ENCODE results near the gene EXOC6. TPM values are rescaled to one million over a fixed set of nuclear protein-coding genes. Genes with fewer than 3 reads are reported as not detected.
A peak's percentile ranks its signal among the peaks of the same experiment; 100 is the strongest.

Gene EXOC6, protein sequence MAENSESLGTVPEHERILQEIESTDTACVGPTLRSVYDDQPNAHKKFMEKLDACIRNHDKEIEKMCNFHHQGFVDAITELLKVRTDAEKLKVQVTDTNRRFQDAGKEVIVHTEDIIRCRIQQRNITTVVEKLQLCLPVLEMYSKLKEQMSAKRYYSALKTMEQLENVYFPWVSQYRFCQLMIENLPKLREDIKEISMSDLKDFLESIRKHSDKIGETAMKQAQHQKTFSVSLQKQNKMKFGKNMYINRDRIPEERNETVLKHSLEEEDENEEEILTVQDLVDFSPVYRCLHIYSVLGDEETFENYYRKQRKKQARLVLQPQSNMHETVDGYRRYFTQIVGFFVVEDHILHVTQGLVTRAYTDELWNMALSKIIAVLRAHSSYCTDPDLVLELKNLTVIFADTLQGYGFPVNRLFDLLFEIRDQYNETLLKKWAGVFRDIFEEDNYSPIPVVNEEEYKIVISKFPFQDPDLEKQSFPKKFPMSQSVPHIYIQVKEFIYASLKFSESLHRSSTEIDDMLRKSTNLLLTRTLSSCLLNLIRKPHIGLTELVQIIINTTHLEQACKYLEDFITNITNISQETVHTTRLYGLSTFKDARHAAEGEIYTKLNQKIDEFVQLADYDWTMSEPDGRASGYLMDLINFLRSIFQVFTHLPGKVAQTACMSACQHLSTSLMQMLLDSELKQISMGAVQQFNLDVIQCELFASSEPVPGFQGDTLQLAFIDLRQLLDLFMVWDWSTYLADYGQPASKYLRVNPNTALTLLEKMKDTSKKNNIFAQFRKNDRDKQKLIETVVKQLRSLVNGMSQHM
- polyA plus RNA-seq: 1 to 10 TPM; 3.8 to 5.6 (median 5.1) TPM

DNA sequence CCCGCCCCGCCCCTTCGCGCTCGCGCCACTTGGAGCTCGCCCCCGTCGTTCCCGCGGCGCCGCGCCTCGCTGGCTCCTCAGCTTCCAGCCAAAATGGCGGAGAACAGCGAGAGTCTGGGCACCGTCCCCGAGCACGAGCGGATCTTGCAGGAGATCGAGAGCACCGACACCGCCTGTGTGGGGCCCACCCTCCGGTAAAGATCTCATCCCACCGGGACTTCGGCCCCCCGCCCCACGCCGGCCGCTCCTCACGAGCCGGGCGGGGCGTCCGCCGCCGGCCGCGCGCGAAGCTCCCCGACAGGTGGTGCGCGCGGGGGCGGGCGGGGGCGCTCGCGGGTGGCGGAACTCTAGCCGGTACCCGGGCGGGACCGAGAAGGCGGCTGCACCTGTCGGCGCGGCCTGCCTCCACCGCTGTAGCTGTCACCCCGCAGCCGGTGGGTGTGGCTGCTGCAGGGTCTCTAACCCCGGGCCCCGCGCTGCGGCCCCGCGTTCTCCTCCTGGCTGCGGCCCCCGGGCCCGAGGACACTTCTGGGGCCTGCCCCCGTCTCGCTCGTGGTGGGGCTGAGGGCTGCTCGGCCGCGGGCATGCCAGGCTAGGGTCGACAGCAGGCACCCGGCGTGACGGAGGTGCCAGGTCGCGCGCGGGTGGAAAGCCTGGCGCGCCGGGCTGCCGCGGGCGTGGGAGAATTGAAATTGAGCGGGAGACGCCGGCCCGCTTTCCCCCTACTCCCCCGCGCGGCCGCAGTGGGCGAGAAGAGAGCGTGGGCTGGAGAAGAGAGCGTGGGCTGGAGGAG lies at the start of gene EXOC6:
TSS of gene EXOC6 (plus strand) at position 80 of the 793 bp plus-strand sequence. CDS start at position 94, 14 bp downstream.
- 1% methylated on average over 76 to 103 of the region's 103 CpGs for WGBS, 3 donors

DNA sequence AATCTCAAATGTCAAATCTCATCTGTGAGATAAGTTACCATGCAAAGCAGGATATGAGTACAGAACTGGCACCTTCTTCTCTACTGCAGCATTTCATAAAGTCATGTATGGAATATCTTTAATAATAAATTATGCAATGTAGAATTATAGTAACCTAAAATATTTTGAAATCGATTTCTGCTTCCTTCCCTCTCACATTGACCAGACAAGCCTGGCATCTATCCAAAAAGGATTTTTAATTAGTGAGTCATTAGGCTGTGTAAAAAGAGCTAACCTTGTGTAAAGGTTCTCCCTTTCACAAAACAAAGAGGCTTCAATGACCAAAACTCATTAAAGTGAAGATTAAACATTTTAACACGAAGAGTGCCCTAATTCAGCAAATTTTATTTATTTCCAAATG lies 48.8 kb upstream of the EXOC6 start:
- H3K27ac ChIP-seq (ENCODE audit: low read depth, low read length): no peak overlapping the region
- WGBS, 3 donors: 25 to 45% (median 35%) methylated on average over 2 of the region's 2 CpGs

More for the DNA sequence above, at the start of gene EXOC6:
- peak within 1 kb of the TSS; percentile 19 for H3K27ac ChIP-seq (ENCODE audit: low read depth, low read length)

DNA sequence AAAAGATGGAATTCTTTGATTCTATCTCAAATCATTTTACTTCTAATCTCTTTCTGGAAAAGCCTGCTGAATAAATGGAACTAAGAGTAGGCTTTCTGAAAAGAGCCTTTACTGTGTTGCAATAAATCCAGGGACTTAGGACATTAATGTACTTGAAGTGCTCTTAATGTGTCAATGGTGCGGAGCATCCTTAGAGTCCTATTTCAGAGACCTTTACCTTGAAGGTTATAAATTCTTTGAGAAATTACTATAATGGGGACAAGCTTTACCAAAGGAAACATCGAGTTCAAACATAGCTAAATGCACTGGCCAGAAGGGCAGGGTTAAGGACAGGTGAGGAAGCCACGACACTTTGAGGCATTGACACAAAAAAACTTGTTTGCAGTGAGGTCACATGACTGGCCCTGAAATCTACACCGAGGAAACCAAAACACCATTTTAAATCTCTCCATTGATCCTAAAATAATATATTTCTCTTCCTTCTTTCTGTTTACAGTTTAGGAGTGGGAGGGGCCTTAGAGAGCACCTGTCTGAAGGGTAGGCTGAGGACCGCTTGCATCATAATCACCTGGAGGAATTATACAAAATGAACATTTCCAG lies 48.1 kb upstream of the EXOC6 start:
- no peak overlapping the region for H3K27ac ChIP-seq (ENCODE audit: low read depth, low read length)
- 54 to 70% (median 61%) methylated on average over 5 of the region's 5 CpGs for WGBS, 3 donors

DNA sequence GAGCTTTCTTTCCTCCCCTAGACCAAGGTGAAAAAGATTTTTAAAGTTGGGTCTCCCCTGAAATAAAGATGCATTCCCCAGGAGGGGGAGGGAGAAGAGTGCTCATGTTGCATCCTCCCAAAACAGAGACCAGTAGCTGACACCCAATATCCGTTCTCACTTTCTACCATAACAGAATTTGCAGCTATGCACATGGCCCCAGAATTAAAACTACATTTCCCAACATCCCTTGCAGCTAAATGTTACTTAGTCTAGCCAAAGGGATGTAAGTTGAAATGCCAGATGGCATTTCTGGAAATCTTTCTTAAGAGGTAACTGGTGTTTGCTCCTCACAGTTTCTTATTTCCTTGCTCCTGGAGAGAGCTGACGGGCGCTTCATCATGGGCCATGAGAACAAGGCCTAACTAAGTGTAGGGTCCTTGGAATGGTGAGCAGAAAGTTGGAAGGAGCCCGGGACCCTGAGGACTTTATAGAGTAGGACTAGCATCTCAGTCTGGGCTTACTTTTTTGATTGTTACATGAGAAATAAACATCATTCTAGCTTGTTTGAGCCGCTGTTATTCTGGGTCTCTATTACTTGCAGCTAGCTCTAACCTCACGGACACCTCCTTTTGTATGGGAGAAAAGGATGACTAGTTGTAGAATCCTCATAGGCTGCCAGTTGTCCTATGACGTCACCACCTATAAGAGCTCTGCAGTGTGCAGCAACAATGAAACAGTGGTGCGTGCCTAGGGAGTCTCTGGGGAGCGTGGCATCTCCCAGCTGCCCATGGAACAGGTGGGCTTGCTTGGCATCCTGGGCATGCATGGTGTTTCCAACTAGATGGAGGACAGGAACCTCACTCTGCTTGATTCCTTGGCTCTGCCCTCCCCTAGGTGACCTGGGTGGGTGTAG lies 46.1 kb upstream of the EXOC6 start:
- no peak overlapping the region for H3K27ac ChIP-seq (ENCODE audit: low read depth, low read length)
- 80 to 82% (median 81%) methylated on average over 9 of the region's 9 CpGs for WGBS, 3 donors

DNA sequence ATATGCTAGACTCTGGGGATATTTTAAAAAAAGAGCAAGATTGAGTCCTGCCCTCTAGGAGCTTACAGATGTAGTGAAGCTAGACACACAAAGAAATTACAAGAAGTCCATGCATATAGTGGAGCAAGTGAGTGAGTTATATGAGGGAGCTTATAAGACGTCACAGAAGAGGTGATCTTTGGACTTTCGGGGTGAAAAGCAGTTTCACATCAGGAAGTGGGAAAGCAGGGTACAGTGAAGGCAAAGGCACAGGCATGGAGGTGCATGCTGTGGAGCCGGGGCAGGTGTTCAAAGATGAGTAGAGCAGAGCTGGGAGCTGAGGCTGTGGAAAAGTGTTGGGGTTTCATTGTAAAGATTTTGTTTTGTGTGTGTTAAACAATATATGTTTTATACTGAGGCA lies 38.5 kb upstream of the EXOC6 start:
- WGBS, 3 donors: 78 to 87% (median 86%) methylated on average over 3 of the region's 3 CpGs
- no peak overlapping the region for H3K27ac ChIP-seq (ENCODE audit: low read depth, low read length)

DNA sequence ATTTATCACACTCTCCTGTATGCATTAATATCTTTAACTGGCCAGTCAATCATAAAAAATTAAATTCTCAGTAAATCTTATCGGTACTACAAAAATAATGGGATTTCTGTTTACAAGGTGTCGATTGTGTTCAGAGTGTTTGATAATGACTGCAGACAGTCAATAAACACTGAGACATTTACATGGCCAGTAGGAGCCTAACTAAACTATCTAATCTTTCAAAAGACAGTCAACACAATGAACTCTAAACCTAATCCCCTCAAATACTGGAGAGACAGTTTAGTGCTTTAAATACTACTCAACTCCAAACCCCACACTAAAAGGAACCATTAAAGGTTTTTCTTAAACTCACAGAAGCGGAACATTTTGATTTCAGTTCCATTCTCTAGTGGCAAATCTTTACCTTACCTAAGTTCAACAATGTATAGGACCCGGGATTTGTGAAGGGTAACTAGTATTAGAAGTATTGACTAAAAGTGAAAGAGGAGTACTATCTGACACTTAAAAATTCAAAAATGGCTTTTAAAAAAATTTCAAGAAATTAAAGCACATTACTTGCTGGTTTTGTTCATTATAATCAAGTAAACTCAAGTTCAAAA lies 37.3 kb upstream of the EXOC6 start:
- no peak overlapping the region for H3K27ac ChIP-seq (ENCODE audit: low read depth, low read length)
- 27 to 81% (median 64%) methylated on average over 4 of the region's 4 CpGs for WGBS, 3 donors

DNA sequence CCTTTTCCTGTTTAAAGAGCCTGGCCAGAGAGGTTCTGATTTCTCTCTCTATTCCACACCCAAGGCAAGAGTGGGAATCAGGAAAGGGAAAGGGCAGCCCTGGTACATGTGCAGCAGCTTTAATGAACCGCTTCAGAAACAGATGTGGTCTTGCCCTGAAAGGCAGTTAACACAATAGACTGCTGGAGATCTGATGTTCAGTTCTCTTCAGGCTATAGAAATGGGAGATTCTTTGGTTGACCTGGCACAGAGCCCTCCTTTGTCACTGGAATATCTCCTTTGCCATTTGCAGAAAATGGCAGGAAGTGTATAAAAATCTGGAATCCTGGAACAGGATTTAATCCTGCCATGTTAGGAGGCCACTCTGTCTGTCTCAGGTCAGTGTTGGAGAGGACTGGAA lies 36.3 kb upstream of the EXOC6 start:
- H3K27ac ChIP-seq (ENCODE audit: low read depth, low read length): no peak overlapping the region
- 75 to 88% (median 86%) methylated on average over 1 of the region's 1 CpG for WGBS, 3 donors

DNA sequence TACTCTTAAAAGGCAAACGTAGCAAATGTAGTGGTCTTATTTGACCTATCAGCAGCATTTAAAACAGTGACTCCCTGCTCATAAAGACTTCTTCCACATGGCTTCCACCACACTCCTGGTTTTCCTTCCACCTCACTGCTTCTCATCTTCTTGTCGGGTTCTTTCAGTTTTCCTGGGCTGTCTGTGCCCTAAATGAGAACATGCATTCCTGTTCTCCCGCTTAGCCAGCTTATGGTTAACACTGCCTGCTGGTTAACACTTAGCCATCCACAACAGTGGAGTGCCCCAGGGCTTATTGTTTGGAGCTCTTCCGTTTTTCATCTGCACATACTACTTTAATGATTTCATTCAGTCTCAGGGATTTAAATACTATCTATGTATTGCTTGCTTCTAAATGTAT lies 34.3 kb upstream of the EXOC6 start:
- WGBS, 3 donors: 68 to 85% (median 69%) methylated on average over 4 of the region's 4 CpGs
- no peak overlapping the region for H3K27ac ChIP-seq (ENCODE audit: low read depth, low read length)

DNA sequence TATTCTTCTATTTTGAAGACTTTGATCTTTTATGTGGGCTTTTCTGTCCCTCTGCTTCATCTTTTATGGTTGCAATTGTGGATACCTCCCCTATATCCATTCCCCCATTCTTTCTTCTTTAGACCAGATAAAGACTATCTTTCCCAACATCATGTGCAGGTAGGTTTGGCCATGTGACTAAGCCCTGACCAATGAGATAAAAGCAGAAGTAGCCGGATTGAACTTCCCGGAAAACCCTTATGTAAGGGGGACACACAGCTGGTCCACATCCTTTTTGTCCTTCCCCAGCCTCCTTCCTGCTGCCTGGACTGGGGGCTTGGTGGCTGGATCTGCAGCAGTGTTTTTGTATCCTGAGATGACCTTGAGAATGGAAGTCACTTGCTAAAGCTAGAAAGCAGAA lies 33.5 kb upstream of the EXOC6 start:
- no peak overlapping the region for H3K27ac ChIP-seq (ENCODE audit: low read depth, low read length)
- 32 to 79% (median 52%) methylated on average over 2 of the region's 2 CpGs for WGBS, 3 donors

DNA sequence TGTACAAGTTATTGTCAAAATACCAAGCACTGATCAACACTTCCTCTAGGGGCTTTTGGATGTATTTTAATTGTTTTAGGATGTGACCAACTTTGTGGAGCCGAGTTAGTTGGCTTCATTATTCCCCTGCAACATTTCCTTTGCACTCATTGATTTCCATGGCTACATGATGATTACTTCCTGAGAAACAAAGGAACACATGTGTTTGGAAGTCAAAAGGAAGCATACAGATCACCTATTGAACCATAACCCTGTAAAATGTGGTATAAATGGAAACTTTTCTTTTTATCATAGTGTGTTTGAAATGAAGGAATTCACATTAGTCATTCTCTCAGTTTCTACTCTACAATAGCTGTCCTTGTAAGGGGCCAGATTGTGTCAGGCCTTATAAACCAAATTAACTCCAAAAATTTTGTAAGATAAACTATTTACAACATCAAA lies 32.2 kb upstream of the EXOC6 start:
- no peak overlapping the region for H3K27ac ChIP-seq (ENCODE audit: low read depth, low read length)
- WGBS, 3 donors: 41 to 53% (median 45%) methylated on average over 1 of the region's 1 CpG

DNA sequence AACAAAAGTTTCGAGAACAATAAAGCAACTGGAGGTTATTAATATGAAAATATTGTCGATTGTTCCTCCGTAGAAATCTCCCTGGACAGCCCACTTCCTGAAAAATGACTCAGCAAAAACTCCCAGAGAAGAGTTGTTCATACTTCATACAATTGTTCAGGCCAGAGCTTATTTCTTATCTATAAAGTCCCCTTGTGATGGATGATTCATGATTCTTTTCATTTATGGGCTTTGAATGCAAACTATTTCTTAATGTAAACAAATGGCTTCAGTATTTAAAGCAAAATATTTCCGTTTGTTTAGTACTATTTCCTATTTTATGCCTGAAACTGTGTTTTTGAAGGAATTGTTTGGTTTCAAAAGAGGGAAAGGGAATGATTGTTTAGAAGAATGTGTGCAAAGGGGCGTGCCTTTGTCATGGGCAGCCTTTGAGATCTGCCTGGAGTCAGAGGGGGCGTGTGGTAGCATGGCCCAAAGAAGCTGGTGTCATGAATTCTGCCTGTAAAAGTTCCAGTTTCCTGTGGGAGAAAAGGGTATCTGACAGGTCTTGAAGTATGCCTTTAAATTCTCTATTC lies 26.2 kb upstream of the EXOC6 start:
- no peak overlapping the region for H3K27ac ChIP-seq (ENCODE audit: low read depth, low read length)
- 16 to 37% (median 16%) methylated on average over 6 of the region's 6 CpGs for WGBS, 3 donors

DNA sequence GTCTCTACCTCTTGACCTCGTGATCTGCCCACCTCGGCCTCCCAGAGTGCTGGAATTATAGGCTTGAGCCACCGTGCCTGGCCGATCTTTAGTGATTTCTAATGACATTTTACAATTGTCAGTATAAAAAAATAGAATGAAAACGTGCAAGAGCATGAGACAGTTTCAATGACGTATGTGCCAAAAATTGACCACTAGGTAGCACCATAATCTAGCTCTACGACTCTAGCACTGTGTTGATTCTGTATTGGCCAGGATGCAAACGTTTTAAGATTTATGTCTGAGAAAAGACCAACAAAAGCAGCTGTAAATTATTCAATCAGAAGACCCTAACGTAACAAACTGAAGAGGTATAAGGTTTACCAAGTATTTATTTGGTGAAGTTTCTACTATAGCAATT lies 25.4 kb upstream of the EXOC6 start:
- 49 to 57% (median 54%) methylated on average over 9 of the region's 9 CpGs for WGBS, 3 donors

DNA sequence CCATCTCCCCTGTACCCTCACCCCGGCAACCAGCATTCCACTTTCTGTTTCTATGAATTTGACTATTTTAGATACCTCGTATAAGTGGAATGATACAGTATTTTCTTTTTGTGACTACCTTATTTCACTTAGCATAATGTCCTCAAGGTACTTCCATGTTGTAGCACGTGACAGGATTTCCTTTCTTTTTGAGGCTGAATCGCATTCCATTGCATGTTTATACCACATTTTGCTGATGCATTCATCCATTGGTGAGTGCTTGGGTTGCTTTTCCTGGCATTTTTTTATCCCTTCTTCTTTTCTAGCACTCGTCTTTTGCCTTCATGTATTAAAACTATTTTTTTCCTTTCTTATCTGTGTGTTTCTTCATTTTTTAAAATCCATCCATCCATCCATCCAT lies 22.3 kb upstream of the EXOC6 start:
- WGBS, 3 donors: 56 to 73% (median 57%) methylated on average over 5 of the region's 5 CpGs

More for the DNA sequence above, 25.4 kb upstream of the EXOC6 start:
- H3K27ac ChIP-seq (ENCODE audit: low read depth, low read length): no peak overlapping the region

DNA sequence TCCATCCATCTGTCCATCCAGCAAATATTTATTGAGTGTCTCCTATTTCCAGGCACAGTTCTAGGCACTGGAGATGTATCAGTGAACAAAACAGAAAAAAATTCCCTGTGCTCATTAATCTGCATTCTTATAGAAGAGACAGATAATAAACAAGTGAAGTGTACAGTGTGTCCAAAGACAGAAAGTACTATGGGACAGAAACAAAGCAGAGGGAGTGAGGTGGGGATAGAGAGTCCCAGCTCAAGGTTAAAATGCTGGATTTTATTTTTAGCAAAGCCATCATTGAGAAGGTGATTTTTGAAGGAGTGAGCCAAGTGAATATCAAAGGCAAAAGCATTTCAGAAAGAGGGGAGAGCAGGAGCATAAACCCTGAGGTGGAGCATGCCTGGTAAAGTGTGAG lies 21.8 kb upstream of the EXOC6 start:
- H3K27ac ChIP-seq (ENCODE audit: low read depth, low read length): no peak overlapping the region

More for the DNA sequence above, 22.3 kb upstream of the EXOC6 start:
- H3K27ac ChIP-seq (ENCODE audit: low read depth, low read length): no peak overlapping the region

DNA sequence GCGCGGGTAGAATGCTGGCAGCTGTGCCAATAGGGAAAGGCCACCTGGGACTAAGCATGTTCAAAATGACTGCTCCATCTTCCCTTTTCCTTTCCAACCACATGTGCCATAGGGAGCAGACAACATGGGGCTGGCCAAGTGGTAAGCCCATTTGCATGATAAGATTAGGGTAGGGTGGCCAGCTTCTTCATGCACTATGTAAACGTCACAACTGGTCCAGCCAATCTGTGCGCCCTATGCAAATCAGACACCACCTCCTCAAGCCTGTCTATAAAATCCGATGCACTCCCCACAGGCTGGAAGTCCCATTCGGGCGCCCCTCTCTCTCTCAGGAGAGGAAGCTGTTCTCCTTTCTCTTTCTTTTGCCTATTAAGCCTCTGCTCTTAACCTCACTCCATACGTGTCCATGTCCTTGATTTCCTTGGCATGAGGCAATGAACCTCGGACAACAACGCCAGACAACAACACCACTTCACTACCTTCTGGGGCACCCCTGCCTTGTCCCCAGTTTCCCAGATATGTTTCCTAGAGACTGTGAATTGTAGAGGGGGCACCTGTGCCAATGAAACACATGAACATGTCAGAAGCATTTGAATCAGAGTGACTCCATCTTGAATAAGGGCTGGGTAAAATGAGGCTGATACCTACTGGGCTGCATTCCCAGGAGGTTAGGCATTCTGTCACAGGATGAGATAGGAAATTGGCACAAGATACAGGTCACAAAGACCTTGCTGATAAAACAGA lies 19.1 kb upstream of the EXOC6 start:
- WGBS, 3 donors: 77 to 90% (median 82%) methylated on average over 10 of the region's 10 CpGs
- H3K27ac ChIP-seq (ENCODE audit: low read depth, low read length): no peak overlapping the region

DNA sequence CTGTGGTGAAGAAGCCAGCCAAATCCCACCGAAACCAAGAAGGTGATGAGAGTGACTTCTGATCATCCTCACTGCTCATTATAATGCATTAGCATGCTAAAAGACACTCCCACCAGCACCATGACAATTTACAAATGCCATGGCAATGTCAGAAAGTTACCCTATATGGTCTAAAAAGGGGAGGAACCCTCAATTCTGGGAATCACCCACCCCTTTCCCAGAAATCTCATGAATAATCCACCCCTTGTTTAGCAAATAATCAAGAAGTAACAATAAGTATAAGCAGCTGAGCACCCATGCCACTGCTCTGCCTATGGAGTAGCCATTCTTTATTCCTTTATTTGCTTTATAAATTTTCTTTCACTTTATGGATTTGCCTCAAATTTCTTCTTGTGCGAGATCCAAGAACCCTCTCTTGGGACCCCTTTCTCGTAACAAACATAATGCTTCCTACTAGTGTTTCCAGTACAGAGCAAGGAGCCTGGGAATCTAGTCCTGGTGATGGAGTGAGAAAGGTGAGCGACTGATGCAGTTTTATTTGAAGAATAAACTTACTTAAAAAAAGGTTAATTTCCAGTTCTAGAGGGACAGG lies 18.4 kb upstream of the EXOC6 start:
- H3K27ac ChIP-seq (ENCODE audit: low read depth, low read length): no peak overlapping the region
- 75 to 87% (median 80%) methylated on average over 4 of the region's 4 CpGs for WGBS, 3 donors
